Fibroblast of the aortic adventitia (primary cell): Measurements from ENCODE around the gene DUSP28. TPM values are rescaled to one million over a fixed set of nuclear protein-coding genes. Genes with fewer than 3 reads are reported as not detected.
"Not testable (repeated sequence)": the region's sequence is repeated elsewhere in the genome, so short reads cannot be mapped to it uniquely, and the experiment has no call there.

Experiments used
- DNase-seq: peaks from one replicate; pipeline ENCODE4 v3.0.0-alpha.2; 2010; ENCODE audit warnings: low read depth
- H3K4me3 ChIP-seq: 2 replicates; pipeline ENCODE4 v1.5.1; 2011; ENCODE audit warnings: low read depth, mild to moderate bottlenecking, control low read depth, low read length, moderate library complexity
- total RNA-seq: library from RNA; depleted of rRNA; stranded (reverse); fragments of >200 nt; gene quantifications from 2 replicates; pipeline ENCODE4 v1.2.3, GENCODE V29; 2012; ENCODE audit warnings: low replicate concordance
- TF ChIP-seq, protein P1 (sequence below): IDR thresholded peaks from 2 replicates; pipeline ENCODE4 v1.5.1; 2011; ENCODE audit warnings: mild to moderate bottlenecking, low read length, control low read depth, inconsistent platforms; ENCODE audit not compliant: insufficient read depth

DUSP28 gene
- total RNA-seq, 1 donor, result 3.6 TPM

DNA sequence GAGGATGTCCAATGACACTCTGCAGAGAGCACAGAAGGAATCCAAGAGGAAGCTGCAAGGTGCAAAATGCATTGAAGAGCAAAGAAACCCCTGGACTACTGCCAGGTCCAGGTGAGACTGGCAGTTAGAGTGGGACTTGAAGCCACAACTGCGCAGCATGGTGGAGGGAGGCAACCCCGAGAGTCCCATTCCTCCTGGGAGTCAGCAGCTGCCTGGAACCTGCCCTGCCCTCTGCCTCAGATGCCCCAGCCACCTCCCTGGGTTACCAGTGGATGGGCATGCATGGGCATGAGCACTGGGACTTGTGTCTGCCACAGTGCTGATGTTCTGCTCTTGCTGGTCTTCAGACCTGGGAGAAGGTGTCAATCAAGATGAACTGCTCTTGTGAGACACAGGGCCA lies 45.5 kb upstream of the DUSP28 start:
- H3K4me3 ChIP-seq, result no peak overlapping the region
- DNase-seq, result no peak
- TF ChIP-seq, protein P1, sequence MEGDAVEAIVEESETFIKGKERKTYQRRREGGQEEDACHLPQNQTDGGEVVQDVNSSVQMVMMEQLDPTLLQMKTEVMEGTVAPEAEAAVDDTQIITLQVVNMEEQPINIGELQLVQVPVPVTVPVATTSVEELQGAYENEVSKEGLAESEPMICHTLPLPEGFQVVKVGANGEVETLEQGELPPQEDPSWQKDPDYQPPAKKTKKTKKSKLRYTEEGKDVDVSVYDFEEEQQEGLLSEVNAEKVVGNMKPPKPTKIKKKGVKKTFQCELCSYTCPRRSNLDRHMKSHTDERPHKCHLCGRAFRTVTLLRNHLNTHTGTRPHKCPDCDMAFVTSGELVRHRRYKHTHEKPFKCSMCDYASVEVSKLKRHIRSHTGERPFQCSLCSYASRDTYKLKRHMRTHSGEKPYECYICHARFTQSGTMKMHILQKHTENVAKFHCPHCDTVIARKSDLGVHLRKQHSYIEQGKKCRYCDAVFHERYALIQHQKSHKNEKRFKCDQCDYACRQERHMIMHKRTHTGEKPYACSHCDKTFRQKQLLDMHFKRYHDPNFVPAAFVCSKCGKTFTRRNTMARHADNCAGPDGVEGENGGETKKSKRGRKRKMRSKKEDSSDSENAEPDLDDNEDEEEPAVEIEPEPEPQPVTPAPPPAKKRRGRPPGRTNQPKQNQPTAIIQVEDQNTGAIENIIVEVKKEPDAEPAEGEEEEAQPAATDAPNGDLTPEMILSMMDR, result no peak

DNA sequence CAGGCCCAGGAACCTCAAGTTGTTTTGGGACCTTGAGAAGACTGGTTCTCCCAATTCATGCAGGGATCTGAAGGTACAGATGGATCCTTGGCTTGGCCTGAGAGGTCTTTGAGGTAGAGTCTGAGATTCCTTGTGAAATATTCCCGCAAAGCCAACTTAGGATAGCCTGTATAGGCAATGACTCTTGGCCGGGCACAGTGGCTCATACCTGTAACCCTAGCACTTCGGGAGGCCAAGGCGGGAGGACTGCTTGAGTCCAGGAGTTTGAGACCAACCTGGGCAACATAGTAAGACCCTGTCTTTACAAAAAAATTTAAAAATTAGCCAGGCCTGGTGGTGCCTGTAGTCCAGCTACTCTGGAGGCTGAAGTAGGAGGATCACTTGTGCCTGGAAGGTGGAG lies 42.8 kb upstream of the DUSP28 start:
- DNase-seq, result no peak
- TF ChIP-seq, protein P1, result no peak
- H3K4me3 ChIP-seq, result no peak overlapping the region

DNA sequence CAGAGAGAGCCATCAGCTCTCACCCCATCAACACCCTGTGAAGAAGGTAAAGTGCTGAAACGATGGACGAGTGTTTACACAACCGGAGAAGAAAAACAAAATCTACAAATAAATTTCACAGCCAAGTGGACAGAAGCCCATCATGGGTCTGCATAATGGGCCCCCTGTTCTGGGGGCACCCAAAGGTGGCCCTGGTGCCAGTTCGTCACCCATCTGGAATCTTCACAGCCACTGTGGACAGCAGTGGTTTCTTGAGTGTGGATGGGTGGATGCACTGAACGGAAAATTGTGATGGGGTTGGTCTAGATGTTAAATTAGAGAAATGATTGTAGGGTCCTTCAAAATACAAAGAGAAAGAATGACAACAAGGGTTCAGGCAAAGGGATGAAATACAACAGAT lies 41.2 kb upstream of the DUSP28 start:
- TF ChIP-seq, protein P1, result no peak
- H3K4me3 ChIP-seq, result no peak overlapping the region
- no peak for DNase-seq

DNA sequence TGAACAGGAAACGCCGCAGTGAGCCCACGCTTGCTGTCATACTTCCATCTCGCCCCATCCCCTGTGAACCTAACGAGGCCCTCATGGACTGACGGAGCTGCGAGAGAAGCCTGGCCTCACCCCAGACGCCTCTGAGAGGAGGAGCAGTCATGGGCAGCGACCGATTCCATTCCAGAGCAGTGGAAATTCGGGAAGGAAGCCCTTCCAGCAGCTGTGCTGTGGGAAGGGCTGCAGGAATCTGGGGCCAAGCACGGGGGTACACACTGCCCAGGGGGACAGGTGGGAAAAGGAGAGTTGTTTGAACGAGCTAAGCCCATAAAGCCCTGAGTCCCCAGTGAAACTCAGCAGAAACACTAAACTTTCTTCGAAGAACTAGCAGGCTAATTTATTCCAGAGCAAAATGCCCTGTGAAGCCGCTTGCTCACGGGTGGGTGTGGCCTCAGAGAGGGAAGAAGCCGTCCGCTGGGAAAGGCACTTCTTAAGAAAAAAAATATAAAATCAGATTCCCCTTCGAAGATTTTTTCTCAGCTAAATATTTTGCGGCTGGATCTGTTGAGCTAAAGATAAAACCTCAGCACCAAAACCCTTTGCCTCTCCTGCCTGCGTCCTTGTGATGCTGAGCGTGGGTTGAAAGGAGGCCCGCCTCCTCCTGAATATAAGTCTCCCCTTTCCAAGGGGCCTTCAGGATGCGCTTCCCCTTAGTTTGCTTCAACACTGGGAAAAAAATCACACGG lies 40.6 kb upstream of the DUSP28 start:
- H3K4me3 ChIP-seq, result peak overlapping the region; percentile 25
- DNase-seq, result peak; percentile 50
- TF ChIP-seq, protein P1, result no peak

DNA sequence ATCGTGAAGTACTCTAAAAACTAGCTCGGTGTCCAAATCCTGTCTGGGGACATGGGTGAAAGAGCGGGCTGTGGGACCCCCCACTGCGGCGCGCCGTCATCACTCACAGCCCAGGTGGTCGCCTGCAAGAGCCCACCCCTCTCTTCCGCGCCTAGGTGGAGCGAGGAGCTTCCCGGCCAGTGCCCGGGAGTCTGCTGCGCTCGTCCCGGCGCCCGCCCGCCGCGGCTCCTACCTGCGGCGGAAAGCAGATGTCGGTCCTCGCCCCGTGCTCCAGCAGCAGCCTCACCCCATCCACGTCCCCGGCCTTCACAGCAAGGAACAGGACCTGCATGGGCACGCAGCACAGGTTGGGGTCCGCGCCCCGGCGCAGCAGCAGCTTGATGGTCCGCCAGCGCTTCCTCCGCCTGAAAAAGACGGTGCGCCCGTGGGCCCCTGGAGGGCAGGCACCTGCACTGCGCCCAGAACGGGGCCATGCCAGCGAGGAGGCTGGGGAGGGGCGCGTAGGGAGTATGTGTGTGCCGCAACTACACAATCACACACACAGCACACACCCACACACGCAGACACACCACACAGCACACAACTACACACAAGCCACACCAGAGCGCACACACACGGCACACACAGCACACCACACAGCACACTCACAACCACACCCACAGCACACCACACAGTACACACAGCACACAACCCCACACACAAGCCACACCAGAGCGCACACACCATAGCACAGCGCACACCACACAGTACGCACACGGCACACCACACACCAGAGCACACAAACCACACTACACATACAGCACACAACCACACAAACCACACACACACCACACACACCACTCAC lies 39.8 kb upstream of the DUSP28 start:
- peak overlapping the region; percentile 17 for H3K4me3 ChIP-seq
- no peak for DNase-seq
- TF ChIP-seq, protein P1, result no peak

DNA sequence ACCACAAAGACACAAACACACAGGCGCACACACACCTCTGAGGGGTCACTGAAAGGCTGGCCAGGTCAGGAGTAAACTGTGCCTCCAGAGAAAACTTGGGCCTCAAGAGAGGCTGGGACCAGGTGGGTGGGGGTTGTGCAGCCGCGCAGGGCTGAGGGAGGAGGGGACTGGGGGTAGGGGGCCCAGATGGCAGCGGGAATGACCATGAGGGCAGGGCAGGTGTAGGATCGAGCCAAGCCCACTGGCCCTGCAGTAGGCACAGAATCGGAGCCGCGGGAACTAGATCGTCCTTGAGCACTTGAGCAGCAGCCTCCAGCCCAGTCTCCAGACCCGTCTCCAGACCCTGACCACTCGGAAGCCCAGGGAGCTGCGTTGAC lies 39.2 kb upstream of the DUSP28 start:
- TF ChIP-seq, protein P1, result no peak
- H3K4me3 ChIP-seq, result no peak overlapping the region
- no peak for DNase-seq

DNA sequence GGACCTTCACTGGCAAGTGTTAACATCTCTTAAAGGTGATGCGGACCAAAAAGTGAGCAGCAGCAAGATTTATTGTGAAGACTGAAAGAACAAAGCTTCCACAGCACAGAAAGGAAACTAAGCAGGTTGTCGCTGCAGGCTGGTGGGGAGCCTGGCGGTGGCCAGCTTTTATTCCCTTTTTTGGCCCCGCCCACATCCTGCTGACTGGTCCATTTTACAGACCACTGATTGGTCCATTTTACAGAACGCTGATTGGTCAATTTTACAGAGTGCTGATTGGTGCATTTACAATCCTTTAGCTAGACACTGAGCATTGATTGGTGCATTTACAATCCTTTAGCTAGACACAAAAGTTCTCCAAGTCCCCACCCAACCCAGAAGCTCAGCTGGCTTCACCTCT lies 38.3 kb upstream of the DUSP28 start:
- not testable (repeated sequence) for DNase-seq, H3K4me3 ChIP-seq
